Neural cell (in vitro differentiated cells): Measurements from ENCODE around the gene OR2F2. TPM values are rescaled to one million over a fixed set of nuclear protein-coding genes. Genes with fewer than 3 reads are reported as not detected.

Source experiments
- H2AFZ ChIP-seq: fragments of 200-600, 300-800 bp; sonication (generic), shearing (Covaris generic); 2 replicates; pipeline ENCODE4 v1.6.0; 2014; ENCODE audit warnings: low read depth, mild to moderate bottlenecking, antibody characterized with exemption, low read length, moderate library complexity
- H3F3A ChIP-seq: fragments of 200-600 bp; shearing (Covaris generic); 2 replicates; pipeline ENCODE4 v1.6.1; 2016; ENCODE audit warnings: mild to moderate bottlenecking, moderate library complexity, mixed read lengths, antibody characterized with exemption, low read length; ENCODE audit not compliant: insufficient read depth, poor library complexity, severe bottlenecking
- H3K27ac ChIP-seq: fragments of 200-600, 300-800 bp; sonication (generic), shearing (Covaris generic); 2 replicates; pipeline ENCODE4 v1.5.1; 2014; ENCODE audit warnings: mild to moderate bottlenecking, low read length, moderate library complexity
- H3K27me3 ChIP-seq: fragments of 300-800, 200-600 bp; sonication (generic), shearing (Covaris generic); 2 replicates; pipeline ENCODE4 v1.6.0; 2014; ENCODE audit warnings: mild to moderate bottlenecking, low read depth, low read length, moderate library complexity; ENCODE audit not compliant: insufficient read depth
- H3K36me3 ChIP-seq: fragments of 300-800, 200-600 bp; sonication (generic), shearing (Covaris generic); 2 replicates; pipeline ENCODE4 v1.5.1; 2014; ENCODE audit warnings: mild to moderate bottlenecking, antibody characterized with exemption, low read length, moderate library complexity; ENCODE audit not compliant: insufficient read depth
- H3K4me2 ChIP-seq: fragments of 300-800, 200-600 bp; sonication (generic), shearing (Covaris generic); 2 replicates; pipeline ENCODE4 v1.6.0; 2014; ENCODE audit warnings: mild to moderate bottlenecking, low read length
- H3K4me3 ChIP-seq: fragments of 300-800, 200-600 bp; sonication (generic), shearing (Covaris generic); 2 replicates; pipeline ENCODE4 v1.5.1; 2014; ENCODE audit warnings: mild to moderate bottlenecking, low read length, moderate library complexity
- H3K79me2 ChIP-seq: fragments of 200-600 bp; shearing (Covaris generic); replicated peaks from 2 replicates; pipeline ENCODE4 v1.6.0; 2014; ENCODE audit warnings: mild to moderate bottlenecking, low read length, moderate library complexity; ENCODE audit not compliant: insufficient read depth
- H3K9ac ChIP-seq: fragments of 300-800, 200-600 bp; sonication (generic), shearing (Covaris generic); 2 replicates; pipeline ENCODE4 v1.6.1; 2016; ENCODE audit warnings: mild to moderate bottlenecking, low read length, mixed read lengths
- H3K9me2 ChIP-seq: fragments of 200-600 bp; shearing (Covaris generic); 2 replicates; pipeline ENCODE4 v1.6.1; 2016; ENCODE audit warnings: mild to moderate bottlenecking, low read length, mixed read lengths; ENCODE audit not compliant: insufficient read depth
- H3K9me3 ChIP-seq: fragments of 200-600, 300-800 bp; sonication (generic), shearing (Covaris generic); 2 replicates; pipeline ENCODE4 v1.6.1; 2016; ENCODE audit warnings: mild to moderate bottlenecking, mixed run types, low read length, moderate library complexity, mixed read lengths
- H4K20me1 ChIP-seq: fragments of 200-600 bp; shearing (Covaris generic); 2 replicates; pipeline ENCODE4 v1.6.1; 2016; ENCODE audit warnings: mild to moderate bottlenecking, mixed run types; ENCODE audit not compliant: insufficient read depth
- EP300 ChIP-seq: fragments of 450-650 bp; conservative IDR thresholded peaks from 2 replicates; pipeline ENCODE4 v1.6.1; 2014; ENCODE audit warnings: antibody characterized with exemption, mild to moderate bottlenecking, moderate library complexity; ENCODE audit not compliant: poor library complexity, severe bottlenecking
- EZH2 ChIP-seq: fragments of 200-600, 300-800 bp; shearing (Covaris generic), sonication (generic); IDR thresholded peaks from 2 replicates; pipeline ENCODE4 v1.6.1; 2014; ENCODE audit warnings: antibody characterized with exemption, low read length, borderline replicate concordance, mild to moderate bottlenecking; ENCODE audit not compliant: insufficient read depth, poor library complexity, severe bottlenecking
- MXI1 ChIP-seq: fragments of 450-650 bp; conservative IDR thresholded peaks from 2 replicates; pipeline ENCODE4 v1.6.1; 2014; ENCODE audit warnings: antibody characterized with exemption, mild to moderate bottlenecking; ENCODE audit not compliant: poor library complexity, severe bottlenecking
- POLR2AphosphoS5 ChIP-seq: IDR thresholded peaks from 2 replicates; pipeline ENCODE4 v1.6.1; 2012
- RAD21 ChIP-seq: fragments of 450-650 bp; conservative IDR thresholded peaks from 2 replicates; pipeline ENCODE4 v1.6.1; 2014; ENCODE audit warnings: antibody characterized with exemption, mild to moderate bottlenecking, moderate library complexity
- SMC3 ChIP-seq: fragments of 450-650 bp; conservative IDR thresholded peaks from 2 replicates; pipeline ENCODE4 v1.6.1; 2014; ENCODE audit warnings: antibody characterized with exemption, mild to moderate bottlenecking, moderate library complexity; ENCODE audit not compliant: poor library complexity
- TAF1 ChIP-seq: IDR thresholded peaks from 2 replicates; pipeline ENCODE4 v1.6.1; 2012; ENCODE audit warnings: low read depth
- polyA minus RNA-seq: library from RNA; depleted of rRNA, polyadenylated mRNA; stranded (reverse); fragments of >200 nt; gene quantifications from 2 replicates; pipeline ENCODE4 v1.2.3, GENCODE V29; 2014
- polyA plus RNA-seq: library from polyadenylated mRNA; depleted of rRNA; stranded (reverse); fragments of >200 nt; gene quantifications from 2 replicates; pipeline ENCODE4 v1.2.3, GENCODE V29; 2014
- TF ChIP-seq, protein P1 (sequence below): fragments of 450-650 bp; IDR thresholded peaks from 2 replicates; pipeline ENCODE4 v1.5.1; 2014; ENCODE audit warnings: antibody characterized with exemption, mild to moderate bottlenecking, moderate library complexity; ENCODE audit not compliant: poor library complexity, severe bottlenecking
- TF ChIP-seq, protein P2 (sequence below): IDR thresholded peaks from 2 replicates; pipeline ENCODE4 v1.6.1; 2012; ENCODE audit warnings: borderline replicate concordance

Gene OR2F2, protein sequence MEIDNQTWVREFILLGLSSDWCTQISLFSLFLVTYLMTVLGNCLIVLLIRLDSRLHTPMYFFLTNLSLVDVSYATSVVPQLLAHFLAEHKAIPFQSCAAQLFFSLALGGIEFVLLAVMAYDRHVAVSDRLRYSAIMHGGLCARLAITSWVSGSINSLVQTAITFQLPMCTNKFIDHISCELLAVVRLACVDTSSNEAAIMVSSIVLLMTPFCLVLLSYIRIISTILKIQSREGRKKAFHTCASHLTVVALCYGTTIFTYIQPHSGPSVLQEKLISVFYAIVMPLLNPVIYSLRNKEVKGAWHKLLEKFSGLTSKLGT
- not detected in 2 replicates for polyA plus RNA-seq
- polyA minus RNA-seq, result not detected in 2 replicates

DNA sequence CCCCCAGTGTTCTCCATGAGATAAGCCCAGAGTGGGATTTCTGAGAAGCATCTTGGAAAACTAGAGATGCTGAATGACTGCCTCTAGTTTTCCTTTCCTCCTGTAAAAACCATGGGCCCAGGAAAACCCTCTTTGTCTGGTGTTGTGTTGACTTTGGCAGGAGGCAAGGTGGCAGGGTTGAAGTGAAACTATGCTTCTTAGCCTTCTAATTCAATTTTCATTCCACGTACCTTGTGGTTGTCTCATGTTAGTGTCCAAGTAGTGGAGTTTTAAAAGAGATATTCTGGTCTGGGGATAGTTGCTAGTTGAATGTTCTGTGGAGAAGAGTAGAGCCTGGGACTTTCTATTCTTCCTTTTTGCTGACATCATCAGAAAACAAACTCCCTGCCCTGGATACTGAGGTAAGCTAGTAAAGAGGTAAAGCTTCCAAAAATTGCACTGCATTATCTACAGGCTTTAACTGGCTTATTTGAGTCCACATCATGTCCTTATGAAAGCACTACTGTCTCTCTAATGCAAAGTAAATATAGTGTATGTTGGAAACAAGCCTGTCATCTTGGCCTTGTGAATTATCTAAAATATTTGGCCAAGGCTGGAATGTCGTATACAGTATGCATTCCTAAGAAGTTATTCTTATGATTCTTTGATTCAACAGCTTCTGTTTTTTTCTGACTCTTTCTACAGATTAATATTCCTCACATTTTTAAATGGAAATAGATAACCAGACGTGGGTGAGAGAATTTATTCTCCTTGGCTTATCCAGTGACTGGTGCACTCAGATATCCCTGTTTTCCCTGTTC is at the start of gene OR2F2:
Gene OR2F2, plus strand, starts transcription at position 708 of the 800 bp plus-strand sequence. Its CDS starts 0 bp downstream, at position 708.
- H3K9me3 ChIP-seq, result no peaks in the 10 kb centered on the region
- no peak within 1 kb of the TSS for H3K9ac ChIP-seq
- no peaks in the 10 kb centered on the region for H3K27me3 ChIP-seq
- no peaks in the 10 kb centered on the region for H3K79me2 ChIP-seq
- no peak within 1 kb of the TSS for H2AFZ ChIP-seq
- no peaks in the 10 kb centered on the region for H3F3A ChIP-seq
- TF ChIP-seq EZH2 (no peak), TAF1 (no peak), MXI1 (no peak), SMC3 (no peak), POLR2AphosphoS5 (no peak), RAD21 (no peak), EP300 (no peak)
- TF ChIP-seq, protein P1, sequence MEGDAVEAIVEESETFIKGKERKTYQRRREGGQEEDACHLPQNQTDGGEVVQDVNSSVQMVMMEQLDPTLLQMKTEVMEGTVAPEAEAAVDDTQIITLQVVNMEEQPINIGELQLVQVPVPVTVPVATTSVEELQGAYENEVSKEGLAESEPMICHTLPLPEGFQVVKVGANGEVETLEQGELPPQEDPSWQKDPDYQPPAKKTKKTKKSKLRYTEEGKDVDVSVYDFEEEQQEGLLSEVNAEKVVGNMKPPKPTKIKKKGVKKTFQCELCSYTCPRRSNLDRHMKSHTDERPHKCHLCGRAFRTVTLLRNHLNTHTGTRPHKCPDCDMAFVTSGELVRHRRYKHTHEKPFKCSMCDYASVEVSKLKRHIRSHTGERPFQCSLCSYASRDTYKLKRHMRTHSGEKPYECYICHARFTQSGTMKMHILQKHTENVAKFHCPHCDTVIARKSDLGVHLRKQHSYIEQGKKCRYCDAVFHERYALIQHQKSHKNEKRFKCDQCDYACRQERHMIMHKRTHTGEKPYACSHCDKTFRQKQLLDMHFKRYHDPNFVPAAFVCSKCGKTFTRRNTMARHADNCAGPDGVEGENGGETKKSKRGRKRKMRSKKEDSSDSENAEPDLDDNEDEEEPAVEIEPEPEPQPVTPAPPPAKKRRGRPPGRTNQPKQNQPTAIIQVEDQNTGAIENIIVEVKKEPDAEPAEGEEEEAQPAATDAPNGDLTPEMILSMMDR, result no peak
- TF ChIP-seq, protein P2, sequence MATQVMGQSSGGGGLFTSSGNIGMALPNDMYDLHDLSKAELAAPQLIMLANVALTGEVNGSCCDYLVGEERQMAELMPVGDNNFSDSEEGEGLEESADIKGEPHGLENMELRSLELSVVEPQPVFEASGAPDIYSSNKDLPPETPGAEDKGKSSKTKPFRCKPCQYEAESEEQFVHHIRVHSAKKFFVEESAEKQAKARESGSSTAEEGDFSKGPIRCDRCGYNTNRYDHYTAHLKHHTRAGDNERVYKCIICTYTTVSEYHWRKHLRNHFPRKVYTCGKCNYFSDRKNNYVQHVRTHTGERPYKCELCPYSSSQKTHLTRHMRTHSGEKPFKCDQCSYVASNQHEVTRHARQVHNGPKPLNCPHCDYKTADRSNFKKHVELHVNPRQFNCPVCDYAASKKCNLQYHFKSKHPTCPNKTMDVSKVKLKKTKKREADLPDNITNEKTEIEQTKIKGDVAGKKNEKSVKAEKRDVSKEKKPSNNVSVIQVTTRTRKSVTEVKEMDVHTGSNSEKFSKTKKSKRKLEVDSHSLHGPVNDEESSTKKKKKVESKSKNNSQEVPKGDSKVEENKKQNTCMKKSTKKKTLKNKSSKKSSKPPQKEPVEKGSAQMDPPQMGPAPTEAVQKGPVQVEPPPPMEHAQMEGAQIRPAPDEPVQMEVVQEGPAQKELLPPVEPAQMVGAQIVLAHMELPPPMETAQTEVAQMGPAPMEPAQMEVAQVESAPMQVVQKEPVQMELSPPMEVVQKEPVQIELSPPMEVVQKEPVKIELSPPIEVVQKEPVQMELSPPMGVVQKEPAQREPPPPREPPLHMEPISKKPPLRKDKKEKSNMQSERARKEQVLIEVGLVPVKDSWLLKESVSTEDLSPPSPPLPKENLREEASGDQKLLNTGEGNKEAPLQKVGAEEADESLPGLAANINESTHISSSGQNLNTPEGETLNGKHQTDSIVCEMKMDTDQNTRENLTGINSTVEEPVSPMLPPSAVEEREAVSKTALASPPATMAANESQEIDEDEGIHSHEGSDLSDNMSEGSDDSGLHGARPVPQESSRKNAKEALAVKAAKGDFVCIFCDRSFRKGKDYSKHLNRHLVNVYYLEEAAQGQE, result no peak
- no peaks in the 10 kb centered on the region for H3K9me2 ChIP-seq
- H3K27ac ChIP-seq, result no peak within 1 kb of the TSS
- H3K4me2 ChIP-seq, result no peak within 1 kb of the TSS
- H3K36me3 ChIP-seq, result no peaks in the 10 kb centered on the region
- H4K20me1 ChIP-seq, result no peaks in the 10 kb centered on the region
- no peak within 1 kb of the TSS for H3K4me3 ChIP-seq

DNA sequence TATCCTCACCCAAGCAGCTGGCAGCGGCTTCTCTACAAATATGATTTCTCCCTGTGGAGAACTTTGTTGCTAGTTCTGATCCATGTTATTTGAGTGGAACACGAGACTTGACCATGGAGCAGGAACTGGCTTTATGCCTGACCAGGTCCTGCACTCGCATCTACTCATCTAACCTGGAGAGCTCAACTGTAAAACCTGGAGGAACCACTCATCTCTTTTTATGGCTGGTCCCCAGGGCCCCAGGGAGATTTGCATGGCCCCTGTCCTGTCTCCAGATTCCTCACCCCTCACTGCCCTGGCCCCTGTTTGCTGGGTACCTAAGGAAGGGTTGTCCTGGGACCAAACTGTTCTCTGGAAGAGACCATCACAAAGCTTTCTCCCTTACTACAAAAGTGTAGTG is 49.1 kb upstream of the OR2F2 start:
- Histone ChIP-seq H3F3A (peaks cover 8% of the 10 kb centered on the region), H4K20me1 (no peaks in the 10 kb centered on the region), H3K27me3 (no peaks in the 10 kb centered on the region), H3K36me3 (no peaks in the 10 kb centered on the region), H3K27ac (no peak overlapping the region), H2AFZ (no peak overlapping the region), H3K9me3 (no peaks in the 10 kb centered on the region), H3K79me2 (peaks cover 43% of the 10 kb centered on the region), H3K9ac (no peak overlapping the region), H3K4me2 (peak overlapping the region; percentile 35), H3K9me2 (no peaks in the 10 kb centered on the region), H3K4me3 (peak overlapping the region; percentile 88)
- TF ChIP-seq, protein P2, result no peak
- TF ChIP-seq RAD21, result no peak
- no peak for TF ChIP-seq EP300
- TF ChIP-seq TAF1, result no peak
- TF ChIP-seq, protein P1, result no peak
- no peak for TF ChIP-seq SMC3
